Osteoblast (primary cell): Measurements from ENCODE around the gene ABO. TPM values are rescaled to one million over a fixed set of nuclear protein-coding genes. Genes with fewer than 3 reads are reported as not detected.

ENCODE experiments used
- DNase-seq: peaks from one replicate; pipeline ENCODE4 v3.0.0; 2011; ENCODE audit warnings: low spot score, mixed read lengths; ENCODE audit not compliant: insufficient read length; ENCODE audit errors: missing footprints
- H2AFZ ChIP-seq: 2 replicates; pipeline ENCODE4 v1.6.0; 2011; ENCODE audit warnings: mild to moderate bottlenecking, low read length
- H3K27ac ChIP-seq: 2 replicates; pipeline ENCODE4 v1.5.1; 2011; ENCODE audit warnings: mild to moderate bottlenecking, low read depth, low read length, moderate library complexity
- H3K27me3 ChIP-seq: 2 replicates; pipeline ENCODE4 v1.6.0; 2012; ENCODE audit warnings: mild to moderate bottlenecking, control low read depth, inconsistent platforms, low read length, moderate library complexity; ENCODE audit not compliant: insufficient read depth
- H3K36me3 ChIP-seq: 2 replicates; pipeline ENCODE4 v1.5.1; 2011; ENCODE audit warnings: mild to moderate bottlenecking, low read length, control low read depth, moderate library complexity; ENCODE audit not compliant: insufficient read depth
- H3K4me1 ChIP-seq: 2 replicates; pipeline ENCODE4 v1.5.1; 2011; ENCODE audit warnings: mild to moderate bottlenecking, low read length, control low read depth, moderate library complexity; ENCODE audit not compliant: insufficient read depth
- H3K4me2 ChIP-seq: 2 replicates; pipeline ENCODE4 v1.6.0; 2011; ENCODE audit warnings: mild to moderate bottlenecking, low read length; ENCODE audit not compliant: insufficient read depth
- H3K4me3 ChIP-seq: fragments of 200-600 bp; sonication (generic); 3 replicates; pipeline ENCODE4 v1.5.1; 2012; ENCODE audit warnings: mild to moderate bottlenecking, low read length, inconsistent platforms; ENCODE audit not compliant: insufficient read depth
- H3K79me2 ChIP-seq: 2 replicates; pipeline ENCODE4 v1.6.0; 2012; ENCODE audit warnings: mild to moderate bottlenecking, low read length, control low read depth, inconsistent platforms; ENCODE audit not compliant: insufficient read depth
- H3K9me3 ChIP-seq: 2 replicates; pipeline ENCODE4 v1.5.1; 2011; ENCODE audit warnings: low read depth, low read length, control low read depth
- H4K20me1 ChIP-seq: 2 replicates; pipeline ENCODE4 v1.6.0; 2012; ENCODE audit warnings: mild to moderate bottlenecking, low read length, control low read depth; ENCODE audit not compliant: insufficient read depth
- CTCF ChIP-seq: IDR thresholded peaks from 2 replicates; pipeline ENCODE4 v1.5.1; 2011; ENCODE audit warnings: mild to moderate bottlenecking, low read depth, low read length, moderate library complexity; ENCODE audit errors: extremely low read depth
- total RNA-seq: library from RNA; depleted of rRNA; stranded (reverse); fragments of >200 nt; gene quantifications from 2 replicates; pipeline ENCODE4 v1.2.3, GENCODE V29; 2012

ABO gene
- total RNA-seq, 1 donor = not detected

- Histone ChIP-seq H4K20me1 (no peaks in the 10 kb centered on the region), H3K9me3 (no peaks in the 10 kb centered on the region), H3K4me2 (no peak overlapping the region), H3K27ac (no peak overlapping the region), H3K27me3 (peaks cover 10% of the 10 kb centered on the region), H2AFZ (no peak overlapping the region), H3K36me3 (no peaks in the 10 kb centered on the region), H3K79me2 (no peaks in the 10 kb centered on the region), H3K4me1 (no peaks in the 10 kb centered on the region), H3K4me3 (no peak overlapping the region)
- DNase-seq = peak; percentile 31
- no peak for TF ChIP-seq CTCF
Measured at GRCh38 chr9:133264235-133264764, 10.7 kb downstream of the ABO start.

- DNase-seq = peak; percentile 38
- H3K4me1 ChIP-seq = no peaks in the 10 kb centered on the region
- H3K36me3 ChIP-seq = no peaks in the 10 kb centered on the region
- no peak overlapping the region for H3K4me2 ChIP-seq
- H3K27ac ChIP-seq = no peak overlapping the region
- no peak overlapping the region for H3K4me3 ChIP-seq
- no peaks in the 10 kb centered on the region for H3K79me2 ChIP-seq
- no peak overlapping the region for H2AFZ ChIP-seq
- peaks cover 10% of the 10 kb centered on the region for H3K27me3 ChIP-seq
- no peak for TF ChIP-seq CTCF
- no peaks in the 10 kb centered on the region for H3K9me3 ChIP-seq
- no peaks in the 10 kb centered on the region for H4K20me1 ChIP-seq
Measured at GRCh38 chr9:133263557-133263956, 11.4 kb downstream of the ABO start.

GRCh38 chr9:133262226-133262625, 12.8 kb downstream of the ABO start:
- Histone ChIP-seq H3K79me2 (no peaks in the 10 kb centered on the region), H4K20me1 (no peaks in the 10 kb centered on the region), H2AFZ (no peak overlapping the region), H3K4me1 (no peaks in the 10 kb centered on the region), H3K9me3 (no peaks in the 10 kb centered on the region), H3K27me3 (peaks cover 5% of the 10 kb centered on the region), H3K36me3 (no peaks in the 10 kb centered on the region), H3K27ac (no peak overlapping the region), H3K4me3 (no peak overlapping the region), H3K4me2 (no peak overlapping the region)
- peak; percentile 15 for DNase-seq
- no peak for TF ChIP-seq CTCF

- Histone ChIP-seq H3K79me2 (no peaks in the 10 kb centered on the region), H3K4me1 (no peaks in the 10 kb centered on the region), H2AFZ (no peak overlapping the region), H3K4me2 (no peak overlapping the region), H3K27ac (no peak overlapping the region), H3K9me3 (no peaks in the 10 kb centered on the region), H3K27me3 (peaks cover 5% of the 10 kb centered on the region), H4K20me1 (no peaks in the 10 kb centered on the region), H3K4me3 (no peak overlapping the region), H3K36me3 (no peaks in the 10 kb centered on the region)
- TF ChIP-seq CTCF = no peak
- peak; percentile 23 for DNase-seq
Measured at GRCh38 chr9:133261753-133262120, 13.3 kb downstream of the ABO start.
